ENCODE measurements around the gene PTPN2.

DNA sequence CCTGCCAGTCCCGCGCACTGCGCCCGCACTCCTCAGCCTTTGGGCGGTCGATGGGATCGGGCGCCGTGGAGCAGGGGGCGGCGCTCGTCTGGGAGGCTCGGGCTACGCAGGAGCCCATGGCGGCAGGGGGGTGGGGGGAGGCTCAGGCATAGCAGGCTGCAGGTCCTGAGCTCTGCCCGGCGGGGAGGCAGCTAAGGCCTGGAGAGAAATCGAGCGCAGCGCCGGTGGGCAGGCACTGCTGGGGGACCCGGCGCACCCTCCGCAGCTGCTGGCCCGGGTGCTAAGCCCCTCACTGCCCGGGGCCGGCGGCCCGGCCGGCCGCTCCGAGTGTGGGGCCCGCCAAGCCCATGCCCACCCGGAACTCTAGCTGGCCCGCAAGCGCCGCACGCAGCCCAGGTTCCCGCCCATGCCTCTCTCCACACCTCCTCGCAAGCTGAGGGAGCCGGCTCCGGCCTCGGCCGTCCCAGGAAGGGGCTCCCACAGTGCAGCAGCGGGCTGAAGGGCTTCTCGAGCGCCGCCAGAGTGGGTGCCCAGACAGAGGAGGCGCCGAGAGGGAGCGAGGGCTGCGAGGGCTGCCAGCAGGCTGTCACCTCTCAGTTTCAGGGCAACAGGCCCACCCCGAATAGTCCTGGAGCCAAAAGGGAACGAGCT, 107.1 kb downstream of the PTPN2 start:
- no peak for TF ChIP-seq GATA2 (IDR thresholded peaks at IDR 0.05; ENCODE audit: low read depth, low read length)
- no peak for TF ChIP-seq GATA3 (IDR thresholded peaks at IDR 0.05; ENCODE audit: low read depth, low read length)
